HL-60/S4 (cell line): ENCODE results near the gene CFAP77.

Experiments
- in situ Hi-C: fragments of 300-500 bp; cut with MboI; formaldehyde crosslinking; loops from 2 replicates; pipeline ENCODE4 v1.14.3; 2022; ENCODE audit warnings: low sequenced_read_pairs

The CFAP77 gene

GRCh38 chr9:132407196-132407595 lies 2.8 kb upstream of the CFAP77 start:
- in situ Hi-C loops = loop anchor here (25.0 kb wide), 1 partner anchor 380 kb away; no protein-coding TSS in a partner anchor

- in situ Hi-C loops = loop anchor here (25.0 kb wide), 1 partner anchor 379 kb away; no protein-coding TSS in a partner anchor
These were observed 1.5 kb upstream of the CFAP77 start for GRCh38 chr9:132408521-132408920.

- in situ Hi-C loops = loop anchor here (25.0 kb wide), 1 partner anchor 377 kb away; no protein-coding TSS in a partner anchor
These were observed 631 bp downstream of the CFAP77 start for GRCh38 chr9:132410642-132411041.

- in situ Hi-C loops = loop anchor here (25.0 kb wide), 1 partner anchor 376 kb away; no protein-coding TSS in a partner anchor
These were observed 1.1 kb downstream of the CFAP77 start for GRCh38 chr9:132411091-132411508.

- in situ Hi-C loops = loop anchor here (25.0 kb wide), 1 partner anchor 375 kb away; no protein-coding TSS in a partner anchor
These were observed 2.1 kb downstream of the CFAP77 start for GRCh38 chr9:132412089-132412488.

- in situ Hi-C loops = loop anchor here (25.0 kb wide), 1 partner anchor 373 kb away; no protein-coding TSS in a partner anchor
These were observed 3.9 kb downstream of the CFAP77 start for GRCh38 chr9:132413926-132414325.

- in situ Hi-C loops = loop anchor here (25.0 kb wide), 1 partner anchor 373 kb away; no protein-coding TSS in a partner anchor
These were observed 4.7 kb downstream of the CFAP77 start for GRCh38 chr9:132414731-132415130.

- in situ Hi-C loops = loop anchor here (25.0 kb wide), 1 partner anchor 372 kb away; no protein-coding TSS in a partner anchor
These were observed 5.2 kb downstream of the CFAP77 start for GRCh38 chr9:132415181-132415580.

GRCh38 chr9:132418726-132419363 lies 8.8 kb downstream of the CFAP77 start:
- in situ Hi-C loops = loop anchor here (25.0 kb wide), 1 partner anchor 368 kb away; no protein-coding TSS in a partner anchor

- in situ Hi-C loops = loop anchor here (25.0 kb wide), 1 partner anchor 365 kb away; no protein-coding TSS in a partner anchor
These were observed 12.6 kb downstream of the CFAP77 start for GRCh38 chr9:132422574-132422973.

GRCh38 chr9:132423503-132423902 lies 13.5 kb downstream of the CFAP77 start:
- in situ Hi-C loops = loop anchor here (25.0 kb wide), 1 partner anchor 364 kb away; no protein-coding TSS in a partner anchor

GRCh38 chr9:132424857-132425674 lies 15.1 kb downstream of the CFAP77 start:
- in situ Hi-C loops = loop anchor here (25.0 kb wide), 1 partner anchor 362 kb away; no protein-coding TSS in a partner anchor

GRCh38 chr9:132425675-132426062 lies 15.7 kb downstream of the CFAP77 start:
- in situ Hi-C loops = no loop called here

- in situ Hi-C loops = no loop called here
These were observed 16.8 kb downstream of the CFAP77 start for GRCh38 chr9:132426639-132427414.

GRCh38 chr9:132430998-132431397 lies 21.0 kb downstream of the CFAP77 start:
- in situ Hi-C loops = no loop called here

GRCh38 chr9:132434881-132435280 lies 24.9 kb downstream of the CFAP77 start:
- in situ Hi-C loops = no loop called here

GRCh38 chr9:132439153-132439552 lies 29.1 kb downstream of the CFAP77 start:
- in situ Hi-C loops = no loop called here

- in situ Hi-C loops = no loop called here
These were observed 30.7 kb downstream of the CFAP77 start for GRCh38 chr9:132440735-132441134.

- in situ Hi-C loops = no loop called here
These were observed 31.4 kb downstream of the CFAP77 start for GRCh38 chr9:132441404-132441803.

GRCh38 chr9:132443951-132444607 lies 34.1 kb downstream of the CFAP77 start:
- in situ Hi-C loops = no loop called here
